H1 (cell line): ENCODE data around the gene OS9. TPM values are rescaled to one million over a fixed set of nuclear protein-coding genes. Genes with fewer than 3 reads are reported as not detected.

Source experiments
- CTCF ChIA-PET: fragments of 300-600 bp; sonication (Branson Sonifier 250); formaldehyde crosslinking; loops from one replicate; lab custom pipeline; 2021; ENCODE audit not compliant: partially characterized antibody; lab: Charles Lee
- POLR2A ChIA-PET: fragments of 300-600 bp; sonication (Branson Sonifier 250); formaldehyde crosslinking; loops from one replicate; lab custom pipeline; 2021; ENCODE audit warnings: inconsistent platforms; ENCODE audit not compliant: partially characterized antibody; lab: Charles Lee
- DNase-seq, 2 experiments: peaks; one replicate each; pipeline versions ENCODE4 v3.0.0 to v3.0.0-alpha.2; 2010 to 2022; ENCODE audit warnings: low spot score in 2 of 2, low read depth in 1 of 2, mixed read lengths in 1 of 2
- FAIRE-seq: peaks from 2 replicates; lab custom pipeline; 2011; peaks lifted over from hg19 to GRCh38; lab: Jason Lieb, UNC
- H2AFZ ChIP-seq: 2 replicates; pipeline ENCODE4 v1.8.1; 2012; ENCODE audit warnings: low read length, inconsistent platforms
- H2AK5ac ChIP-seq: 2 replicates; pipeline ENCODE4 v1.6.1; 2013; ENCODE audit warnings: low read depth, low read length
- H2BK120ac ChIP-seq: replicated peaks from 2 replicates; pipeline ENCODE3; 2013; ENCODE audit warnings: low read depth, low read length, inconsistent platforms
- H2BK12ac ChIP-seq: 2 replicates; pipeline ENCODE4 v1.6.1; 2013; ENCODE audit warnings: low read depth, low read length
- H2BK15ac ChIP-seq: 2 replicates; pipeline ENCODE4 v1.6.1; 2013; ENCODE audit warnings: low read length
- H2BK20ac ChIP-seq: 2 replicates; pipeline ENCODE4 v1.6.1; 2013; ENCODE audit warnings: low read length
- H2BK5ac ChIP-seq: 2 replicates; pipeline ENCODE4 v1.6.1; 2013; ENCODE audit warnings: low read depth, low read length
- H3K14ac ChIP-seq: 2 replicates; pipeline ENCODE4 v1.6.1; 2013; ENCODE audit warnings: inconsistent platforms; ENCODE audit not compliant: insufficient read length
- H3K18ac ChIP-seq: 2 replicates; pipeline ENCODE4 v1.6.1; 2013; ENCODE audit warnings: low read length; ENCODE audit errors: extremely low read depth
- H3K23ac ChIP-seq: 2 replicates; pipeline ENCODE4 v1.6.1; 2013; ENCODE audit warnings: inconsistent platforms; ENCODE audit not compliant: insufficient read length
- H3K23me2 ChIP-seq: 2 replicates; pipeline ENCODE4 v1.6.1; 2013; ENCODE audit warnings: low read depth, low read length
- H3K27ac ChIP-seq: 2 replicates; pipeline ENCODE4 v1.6.1; 2011; ENCODE audit warnings: low read depth, low read length, inconsistent platforms
- H3K27me3 ChIP-seq, 4 experiments: replicated peaks in 1 of 4; 1 replicate in 1 of 4; 2 replicates in 3 of 4; pipeline versions ENCODE4 v1.6.1 to v1.8.1; 2011 to 2013; ENCODE audit warnings: low read length in 3 of 4, mild to moderate bottlenecking in 3 of 4, inconsistent platforms in 2 of 4, mixed read lengths in 2 of 4, moderate library complexity in 1 of 4; ENCODE audit not compliant: control insufficient read depth in 3 of 4, insufficient read depth in 3 of 4; ENCODE audit errors: extremely low read depth in 1 of 4
- H3K36me3 ChIP-seq, 4 experiments: 2 replicates each; pipeline versions ENCODE4 v1.6.1 to v1.8.1; 2011 to 2013; ENCODE audit warnings: mild to moderate bottlenecking in 4 of 4, low read length in 3 of 4, moderate library complexity in 2 of 4, control low read depth in 1 of 4, inconsistent platforms in 1 of 4; ENCODE audit not compliant: insufficient read depth in 4 of 4, control insufficient read depth in 2 of 4
- H3K4ac ChIP-seq: replicated peaks from 2 replicates; pipeline ENCODE3; 2013; ENCODE audit warnings: low read length, low read depth, mixed read lengths, inconsistent platforms; ENCODE audit not compliant: insufficient read length
- H3K4me1 ChIP-seq, 4 experiments: replicated peaks in 1 of 4; 1 replicate in 1 of 4; 2 replicates in 3 of 4; pipeline versions ENCODE4 v1.6.1 to v1.8.1; 2011 to 2013; ENCODE audit warnings: low read length in 3 of 4, inconsistent platforms in 2 of 4, mixed read lengths in 1 of 4; ENCODE audit not compliant: insufficient read depth in 4 of 4, control insufficient read depth in 3 of 4
- H3K4me2 ChIP-seq, 2 experiments: 2 replicates each; pipeline versions ENCODE4 v1.6.1 to v1.8.1; 2011 to 2013; ENCODE audit warnings: low read depth in 2 of 2, low read length in 2 of 2, control low read depth in 1 of 2, inconsistent platforms in 1 of 2, mild to moderate bottlenecking in 1 of 2; ENCODE audit not compliant: insufficient read depth in 1 of 2
- H3K4me3 ChIP-seq, 4 experiments: fragments of 200-600, 300-600 bp in 1 of 4; sonication (generic), shearing (Covaris generic), sonication (Bioruptor Twin) in 1 of 4; 2 replicates each; pipeline versions ENCODE4 v1.5.1 to v1.8.1; 2011 to 2016; ENCODE audit warnings: low read length in 4 of 4, low read depth in 3 of 4, control low read depth in 2 of 4, inconsistent platforms in 2 of 4, mild to moderate bottlenecking in 2 of 4, mixed read lengths in 1 of 4, moderate library complexity in 1 of 4; ENCODE audit not compliant: insufficient read depth in 2 of 4; ENCODE audit errors: extremely low read depth in 1 of 4
- H3K56ac ChIP-seq: replicated peaks from 2 replicates; pipeline ENCODE3; 2013; ENCODE audit warnings: low read depth, mild to moderate bottlenecking, mixed read lengths, low read length, inconsistent platforms; ENCODE audit not compliant: insufficient read length
- H3K79me1 ChIP-seq: 2 replicates; pipeline ENCODE4 v1.6.1; 2013; ENCODE audit warnings: low read depth, low read length, control low read depth
- H3K79me2 ChIP-seq, 2 experiments: 2 replicates each; pipeline versions ENCODE4 v1.6.1 to v1.8.1; 2012 to 2013; ENCODE audit warnings: low read length in 2 of 2, mild to moderate bottlenecking in 2 of 2, inconsistent platforms in 1 of 2; ENCODE audit not compliant: insufficient read depth in 2 of 2, control insufficient read depth in 1 of 2
- H3K9ac ChIP-seq, 4 experiments: replicated peaks in 1 of 4; 1 replicate in 1 of 4; 2 replicates in 3 of 4; pipeline versions ENCODE4 v1.6.1 to v1.8.1; 2011 to 2013; ENCODE audit warnings: low read depth in 3 of 4, low read length in 3 of 4, control low read depth in 2 of 4, mild to moderate bottlenecking in 2 of 4, moderate library complexity in 2 of 4, inconsistent platforms in 1 of 4; ENCODE audit errors: extremely low read depth in 1 of 4
- H3K9me3 ChIP-seq, 2 experiments: 2 replicates each; pipeline versions ENCODE4 v1.6.1 to v1.8.1; 2012 to 2013; ENCODE audit warnings: mild to moderate bottlenecking in 2 of 2, moderate library complexity in 2 of 2, control low read depth in 1 of 2, inconsistent platforms in 1 of 2, low read depth in 1 of 2, low read length in 1 of 2, mixed read lengths in 1 of 2; ENCODE audit not compliant: insufficient read depth in 2 of 2
- H4K20me1 ChIP-seq, 2 experiments: replicated peaks in 1 of 2; 2 replicates each; pipeline versions ENCODE3 to v1.8.1; 2011 to 2013; ENCODE audit warnings: inconsistent platforms in 2 of 2, low read length in 2 of 2, mild to moderate bottlenecking in 1 of 2; ENCODE audit not compliant: insufficient read depth in 2 of 2, control insufficient read depth in 1 of 2
- H4K5ac ChIP-seq: 2 replicates; pipeline ENCODE4 v1.6.1; 2013; ENCODE audit warnings: low read length, low read depth, mixed read lengths, inconsistent platforms; ENCODE audit not compliant: insufficient read length
- H4K8ac ChIP-seq: 2 replicates; pipeline ENCODE4 v1.8.0; 2013; ENCODE audit warnings: mild to moderate bottlenecking, moderate library complexity, low read length, inconsistent platforms; ENCODE audit not compliant: insufficient read depth; ENCODE audit errors: extremely low read depth
- H4K91ac ChIP-seq: replicated peaks from 2 replicates; pipeline ENCODE3; 2013; ENCODE audit warnings: low read length, mixed read lengths, inconsistent platforms; ENCODE audit not compliant: insufficient read length
- BACH1 ChIP-seq: IDR thresholded peaks from 2 replicates; pipeline ENCODE4 v1.6.1; 2012; ENCODE audit warnings: low read length, improper control_type of control experiment
- CTBP2 ChIP-seq: IDR thresholded peaks from 2 replicates; pipeline ENCODE4 v1.7.0; 2011; ENCODE audit warnings: borderline replicate concordance, mild to moderate bottlenecking, moderate library complexity, mixed read lengths, low read length; ENCODE audit not compliant: insufficient read depth, insufficient read length
- EP300 ChIP-seq, 2 experiments: IDR thresholded peaks; 1 replicate in 1 of 2; 2 replicates in 1 of 2; pipeline ENCODE4 v1.6.1; 2011 to 2012; ENCODE audit warnings: low read depth in 2 of 2, low read length in 2 of 2, mild to moderate bottlenecking in 2 of 2, borderline replicate concordance in 1 of 2, inconsistent platforms in 1 of 2, moderate library complexity in 1 of 2
- GABPA ChIP-seq: IDR thresholded peaks from 2 replicates; pipeline ENCODE4 v1.6.1; 2011; ENCODE audit warnings: mild to moderate bottlenecking, low read length, moderate library complexity, borderline replicate concordance; ENCODE audit not compliant: insufficient read depth
- KDM4A ChIP-seq: IDR thresholded peaks from one replicate; pipeline ENCODE4 v1.7.1; 2012; ENCODE audit warnings: low read depth, mild to moderate bottlenecking, moderate library complexity, low read length, inconsistent platforms; ENCODE audit not compliant: severe bottlenecking
- RFX5 ChIP-seq: IDR thresholded peaks from 2 replicates; pipeline ENCODE4 v1.6.1; 2011; ENCODE audit warnings: low read depth, low read length, improper control_type of control experiment, borderline replicate concordance
- SAP30 ChIP-seq: fragments of 300-600 bp; sonication (generic); IDR thresholded peaks from 2 replicates; pipeline ENCODE4 v1.7.1; 2012; ENCODE audit warnings: low read length, moderate library complexity, mild to moderate bottlenecking, inconsistent platforms; ENCODE audit not compliant: insufficient read depth, insufficient replicate concordance
- SUZ12 ChIP-seq: fragments of 200-600 bp; sonication (generic); IDR thresholded peaks from 2 replicates; pipeline ENCODE4 v1.6.1; 2012; ENCODE audit warnings: mild to moderate bottlenecking, inconsistent platforms, low read length, moderate library complexity, mixed read lengths
- WGBS, 2 experiments: shearing (Covaris generic) in 1 of 2; methylation state at CpG; one replicate each; pipeline versions ENCODE4 v1.1.6 to v1.1.7; 2013 to 2015; ENCODE audit warnings: low lambda C conversion rate in 2 of 2, mixed read lengths in 2 of 2, inconsistent platforms in 1 of 2, low coverage in 1 of 2, missing lambda C conversion rate in 1 of 2; ENCODE audit not compliant: insufficient replicate concordance in 2 of 2, insufficient coverage in 1 of 2, insufficient read length in 1 of 2; ENCODE audit errors: extremely low coverage in 1 of 2, missing lambda C conversion rate in 1 of 2; 5-methylcytosine and 5-hydroxymethylcytosine counted together
- polyA plus RNA-seq, 7 experiments: library from polyadenylated mRNA; depleted of rRNA in 3 of 7; stranded (reverse) in 5 of 7; unstranded in 2 of 7; fragments of >200 nt in 5 of 7; fragments of 200-250 nt in 2 of 7; gene quantifications; 1 replicate in 5 of 7; 2 replicates in 1 of 7; 4 replicates in 1 of 7; pipeline versions ENCODE4 v1.2.1 to v1.2.3, GENCODE V29; 2011 to 2013; ENCODE audit warnings: missing spikeins in 2 of 7, mixed read lengths in 2 of 7
- total RNA-seq: library from RNA; stranded (reverse); fragmentation: NEBNext Ultra II Directional; extraction: Animal tissue kit (Norgen Biotek cat#: 25700); gene quantifications from 2 replicates; pipeline ENCODE4 v1.2.1, GENCODE V29; 2021
- TF ChIP-seq, protein P1 (sequence below): IDR thresholded peaks from 2 replicates; pipeline ENCODE4 v1.6.1; 2012; ENCODE audit warnings: inconsistent platforms

Gene OS9
- total and polyA plus RNA-seq, 2 of the 8 experiments (the other 6 are each of a cell fraction or from before 2014, with no cell fraction given) = 71.0 to 108 TPM

DNA sequence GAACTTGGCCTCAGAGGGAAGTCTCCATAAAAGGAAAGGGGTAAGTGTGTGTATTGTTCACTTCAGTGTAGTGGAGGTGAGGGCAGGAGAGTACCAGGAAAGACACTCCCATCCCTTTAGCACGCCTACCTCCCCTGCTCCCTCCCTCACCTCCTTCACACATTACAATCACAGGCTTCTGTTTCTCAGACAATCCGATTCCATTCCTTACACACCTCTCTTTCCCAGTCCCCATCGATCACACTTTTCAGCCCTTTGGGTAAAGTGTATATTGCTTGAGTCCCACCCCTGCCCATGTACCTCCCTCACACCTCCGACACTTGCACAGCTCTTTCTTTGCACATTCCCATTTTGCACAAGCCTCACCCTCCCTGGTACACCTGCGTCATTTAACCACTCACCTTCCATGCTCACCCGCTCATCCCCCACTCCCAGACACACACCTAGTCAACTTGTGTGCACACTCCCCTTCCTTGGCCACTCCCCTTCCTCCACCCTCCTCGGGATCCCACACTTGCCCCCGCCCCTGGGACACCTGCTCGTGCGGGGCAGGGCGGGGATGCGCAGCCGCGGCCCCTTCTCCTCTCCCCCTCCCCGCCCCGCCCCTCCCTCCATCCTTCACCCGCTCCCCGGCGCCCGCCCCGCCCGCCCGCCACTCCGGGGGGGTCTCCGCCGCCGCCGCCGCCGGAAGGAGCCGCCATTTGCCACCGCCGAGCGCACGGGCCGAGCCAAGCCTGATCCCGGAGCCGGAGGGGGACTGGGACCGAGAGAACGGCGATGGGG, 60.7 kb downstream of the OS9 start, which contains the start of gene MARCHF9:
MARCHF9 (plus strand) TSS at position 693 of the 783 bp plus-strand sequence. CDS start 426 bp downstream, outside the sequence.
- H3K9me3 ChIP-seq = no peaks in the 10 kb centered on the region
- no peak within 1 kb of the TSS for H3K4ac ChIP-seq
- 0 out of 2 replicates have a peak within 1 kb of the TSS, but pooled peaks have one; percentile 1 for H2BK5ac ChIP-seq
- H3K4me3 ChIP-seq = peak within 1 kb of the TSS; percentile 79 to 96 (median 81)
- H2BK15ac ChIP-seq = peak within 1 kb of the TSS; percentile 94
- peaks cover 15% of the 10 kb centered on the region; the same call in 1 of the 2 replicates for H3K79me1 ChIP-seq
- H4K5ac ChIP-seq = peak within 1 kb of the TSS; percentile 19
- CTCF ChIA-PET = interaction anchor here (0.7 to 1.4 kb wide), 5 partner anchors 10 to 134 kb away, joined by 3 to 6 read pairs (median 3); partner anchors contain the start of gene TSPAN31
- H3K18ac ChIP-seq = peak within 1 kb of the TSS; percentile 75
- H3K27me3 ChIP-seq = peaks cover 8 to 33% (median 26%) of the 10 kb centered on the region in 4 experiments
- 0 out of 2 replicates have a peak within 1 kb of the TSS, but pooled peaks have one; percentile 5 for H3K27ac ChIP-seq
- peaks cover 3 to 10% of the 10 kb centered on the region in 2 experiments for H4K20me1 ChIP-seq
- peak within 1 kb of the TSS; percentile 99 for H3K4me2 ChIP-seq
- peak within 1 kb of the TSS; percentile 3 for H2BK120ac ChIP-seq
- no peak within 1 kb of the TSS for H4K8ac ChIP-seq
- POLR2A ChIA-PET = interaction anchor here (0.7 to 3.3 kb wide), 11 partner anchors 10 to 234 kb away, joined by 3 to 25 read pairs (median 3); partner anchors contain the start of genes CTDSP2, CYP27B1, DDIT3 and EEF1AKMT3
- 0% methylated on average over 6 of the region's 41 CpGs; no CpG with 5 or more reads in 1 of the 2 experiments for WGBS, 2 experiments
- H3K23me2 ChIP-seq = peaks cover 18% of the 10 kb centered on the region
- H3K4me1 ChIP-seq = peaks cover 3 to 26% (median 7%) of the 10 kb centered on the region in 4 experiments; a peak in 6 of 7 replicates
- H2BK12ac ChIP-seq = no peak within 1 kb of the TSS
- no peak within 1 kb of the TSS for H4K91ac ChIP-seq
- peak within 1 kb of the TSS in 1 of 4 experiments; percentile 55; a peak in 2 of 7 replicates for H3K9ac ChIP-seq
- peaks cover 3 to 14% (median 9%) of the 10 kb centered on the region in 4 experiments; a peak in 6 of 8 replicates for H3K36me3 ChIP-seq
- 0 out of 2 replicates have a peak within 1 kb of the TSS, but pooled peaks have one; percentile 36 for H2BK20ac ChIP-seq
- peaks cover 12 to 20% of the 10 kb centered on the region in 2 experiments for H3K79me2 ChIP-seq
- no peak within 1 kb of the TSS; the same call in 1 of the 2 replicates for H2AK5ac ChIP-seq
- no peak within 1 kb of the TSS for H3K56ac ChIP-seq
- H2AFZ ChIP-seq = peak within 1 kb of the TSS; percentile 93
- no peak within 1 kb of the TSS for H3K23ac ChIP-seq
- FAIRE-seq (no peak), DNase-seq (peak in 1 of 2 experiments; percentile 81)
- no peak within 1 kb of the TSS for H3K14ac ChIP-seq
- TF ChIP-seq GABPA (no peak), SAP30 (peak; percentile 32), RFX5 (no peak), CTBP2 (peak; percentile 70), BACH1 (no peak), KDM4A (peak; percentile 61), EP300 (IDR thresholded peaks at IDR 0.05; ENCODE audit: borderline replicate concordance in 1 of 2, low read depth in 2 of 2, low read length in 2 of 2) (no peak), SUZ12 (peak; percentile 27; the same call in 1 of the 2 replicates)
- TF ChIP-seq, protein P1, sequence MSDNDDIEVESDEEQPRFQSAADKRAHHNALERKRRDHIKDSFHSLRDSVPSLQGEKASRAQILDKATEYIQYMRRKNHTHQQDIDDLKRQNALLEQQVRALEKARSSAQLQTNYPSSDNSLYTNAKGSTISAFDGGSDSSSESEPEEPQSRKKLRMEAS = peak; percentile 31; the same call in 1 of the 2 replicates
